GM12801 (cell line): ENCODE data around the gene CD79A.

Experiments
- TF ChIP-seq, protein P1 (sequence below): IDR thresholded peaks from one replicate; pipeline ENCODE4 v1.5.1; 2011; ENCODE audit warnings: control low read depth; ENCODE audit not compliant: insufficient read length; ENCODE audit errors: extremely low read depth

CD79A gene

DNA sequence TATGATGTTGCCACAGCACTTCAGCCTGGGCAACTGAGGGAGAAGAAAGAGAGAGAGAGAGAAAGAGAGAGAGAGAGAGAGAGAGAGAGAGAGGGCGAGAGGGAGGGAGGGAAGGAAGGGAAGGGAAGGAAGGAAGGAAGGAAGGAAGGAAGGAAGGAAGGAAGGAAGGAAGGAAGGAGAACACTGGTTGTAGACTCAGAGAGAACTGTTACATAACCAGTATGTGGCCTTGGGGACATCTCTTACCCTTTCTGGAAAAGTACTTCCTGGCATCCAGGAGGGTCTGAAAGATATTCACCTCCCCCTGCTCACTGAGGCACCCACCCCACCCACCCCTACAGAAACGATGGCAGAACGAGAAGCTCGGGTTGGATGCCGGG, 3.2 kb downstream of the CD79A start:
- TF ChIP-seq, protein P1, sequence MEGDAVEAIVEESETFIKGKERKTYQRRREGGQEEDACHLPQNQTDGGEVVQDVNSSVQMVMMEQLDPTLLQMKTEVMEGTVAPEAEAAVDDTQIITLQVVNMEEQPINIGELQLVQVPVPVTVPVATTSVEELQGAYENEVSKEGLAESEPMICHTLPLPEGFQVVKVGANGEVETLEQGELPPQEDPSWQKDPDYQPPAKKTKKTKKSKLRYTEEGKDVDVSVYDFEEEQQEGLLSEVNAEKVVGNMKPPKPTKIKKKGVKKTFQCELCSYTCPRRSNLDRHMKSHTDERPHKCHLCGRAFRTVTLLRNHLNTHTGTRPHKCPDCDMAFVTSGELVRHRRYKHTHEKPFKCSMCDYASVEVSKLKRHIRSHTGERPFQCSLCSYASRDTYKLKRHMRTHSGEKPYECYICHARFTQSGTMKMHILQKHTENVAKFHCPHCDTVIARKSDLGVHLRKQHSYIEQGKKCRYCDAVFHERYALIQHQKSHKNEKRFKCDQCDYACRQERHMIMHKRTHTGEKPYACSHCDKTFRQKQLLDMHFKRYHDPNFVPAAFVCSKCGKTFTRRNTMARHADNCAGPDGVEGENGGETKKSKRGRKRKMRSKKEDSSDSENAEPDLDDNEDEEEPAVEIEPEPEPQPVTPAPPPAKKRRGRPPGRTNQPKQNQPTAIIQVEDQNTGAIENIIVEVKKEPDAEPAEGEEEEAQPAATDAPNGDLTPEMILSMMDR, result no peak

DNA sequence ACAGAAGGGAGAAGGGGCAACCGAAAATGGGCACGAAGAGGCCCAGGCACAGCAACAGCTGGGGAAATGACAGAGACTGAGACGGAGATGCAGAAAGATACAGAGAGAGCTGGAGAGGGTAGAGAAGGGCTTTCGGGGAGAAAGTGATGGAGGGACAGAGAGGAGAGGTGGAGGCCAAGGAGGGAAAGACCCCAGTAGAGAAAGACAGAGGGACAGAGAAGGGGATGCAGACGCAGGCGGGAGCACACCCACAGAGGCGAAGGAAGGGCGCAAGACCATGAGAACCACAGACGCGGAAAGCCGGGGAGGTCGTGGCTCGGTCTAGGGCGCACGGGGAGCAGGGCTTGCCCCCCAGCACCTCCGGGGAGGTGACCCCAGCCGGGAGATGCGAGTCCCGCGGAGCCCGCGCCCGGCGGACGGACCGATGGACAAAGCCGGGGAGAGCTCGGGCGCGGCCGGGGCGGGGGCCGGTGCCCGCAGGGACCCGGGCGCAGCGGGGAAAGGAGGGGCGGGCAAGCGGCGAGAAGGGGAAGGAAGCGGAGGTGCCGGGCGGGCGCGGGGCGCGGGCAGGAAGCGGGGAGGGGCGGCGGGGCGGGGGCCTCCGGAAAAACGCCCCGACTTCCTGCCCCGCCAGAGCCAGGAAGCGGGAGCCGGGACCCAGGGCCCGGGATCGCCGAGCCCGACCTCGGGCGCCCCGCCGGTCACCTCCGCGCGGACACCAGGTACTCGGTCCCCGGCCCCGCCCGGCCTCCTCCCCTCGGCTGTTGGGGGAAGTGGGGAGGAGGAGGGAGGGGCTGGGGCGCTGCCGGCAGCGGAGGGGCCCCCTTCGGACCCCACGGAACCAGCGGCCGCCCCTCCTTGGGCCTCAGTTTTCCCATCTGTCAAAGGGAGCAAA, 5.7 kb downstream of the CD79A start, which contains the start of gene ARHGEF1:
Gene ARHGEF1, plus strand, starts transcription at position 617 of the 895 bp plus-strand sequence. CDS start 4,899 bp downstream, outside the sequence.
- TF ChIP-seq, protein P1, result no peak

DNA sequence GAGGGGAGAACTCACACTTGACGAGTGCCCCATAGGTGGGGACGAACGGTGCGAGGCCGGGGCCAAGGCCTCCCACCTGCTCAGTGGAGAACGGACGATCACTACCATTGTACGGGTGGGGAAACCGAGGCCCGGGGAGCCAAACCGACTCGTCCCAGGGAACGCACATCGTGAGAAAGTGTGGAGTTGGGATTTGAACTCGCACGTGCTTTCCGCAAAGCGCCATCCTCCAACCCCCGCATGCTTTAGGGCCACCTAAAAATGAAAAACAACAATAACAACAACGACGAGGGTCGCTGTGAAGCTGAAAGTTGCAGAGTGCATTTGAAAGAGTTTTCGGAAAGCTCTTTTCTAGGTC, 6.4 kb downstream of the CD79A start:
- TF ChIP-seq, protein P1, result no peak

DNA sequence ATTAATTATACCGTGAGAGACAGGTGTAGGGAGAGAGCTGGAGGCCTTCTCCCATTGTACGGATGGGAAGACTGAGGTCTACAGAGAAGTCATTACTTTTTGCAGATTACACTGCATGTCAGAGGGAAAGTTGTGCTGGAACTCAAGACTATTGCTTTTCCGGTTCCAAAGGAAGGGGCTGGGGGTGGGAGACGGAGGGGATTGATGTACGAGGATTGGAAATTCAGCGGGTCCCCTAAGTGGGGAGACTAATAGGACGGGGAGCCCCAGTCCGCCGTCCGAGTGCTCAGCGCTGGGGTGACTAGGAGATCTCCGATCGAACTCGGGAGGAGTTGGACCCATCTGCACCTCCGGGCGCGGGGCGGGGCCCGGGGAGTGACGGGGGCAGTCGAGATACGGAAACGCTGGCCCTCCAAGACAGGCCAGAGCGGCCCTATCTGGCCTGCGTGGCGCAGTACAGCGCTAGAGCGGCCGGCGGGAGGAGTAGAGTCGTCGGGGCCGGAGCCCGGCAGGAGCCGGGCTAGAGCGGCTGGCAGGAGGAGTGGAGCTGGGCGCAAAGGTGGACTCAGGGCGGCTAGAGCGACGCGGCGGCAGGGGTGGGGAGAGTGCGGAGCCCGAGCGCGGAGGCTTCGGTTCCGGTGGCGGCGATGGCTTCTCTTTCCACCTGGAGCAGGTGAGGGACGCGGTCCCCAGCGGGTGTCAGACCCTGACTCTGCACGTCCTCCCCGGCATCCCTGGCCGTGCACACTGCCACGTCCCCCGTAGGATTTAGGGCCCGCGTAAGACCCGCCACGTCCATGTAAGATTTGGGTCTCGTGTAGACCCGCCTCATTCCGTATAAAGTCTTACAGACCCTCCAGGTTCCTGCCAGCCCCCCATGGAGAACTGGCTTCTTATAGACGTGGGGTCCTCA, 7.0 kb downstream of the CD79A start:
- TF ChIP-seq, protein P1, result no peak

DNA sequence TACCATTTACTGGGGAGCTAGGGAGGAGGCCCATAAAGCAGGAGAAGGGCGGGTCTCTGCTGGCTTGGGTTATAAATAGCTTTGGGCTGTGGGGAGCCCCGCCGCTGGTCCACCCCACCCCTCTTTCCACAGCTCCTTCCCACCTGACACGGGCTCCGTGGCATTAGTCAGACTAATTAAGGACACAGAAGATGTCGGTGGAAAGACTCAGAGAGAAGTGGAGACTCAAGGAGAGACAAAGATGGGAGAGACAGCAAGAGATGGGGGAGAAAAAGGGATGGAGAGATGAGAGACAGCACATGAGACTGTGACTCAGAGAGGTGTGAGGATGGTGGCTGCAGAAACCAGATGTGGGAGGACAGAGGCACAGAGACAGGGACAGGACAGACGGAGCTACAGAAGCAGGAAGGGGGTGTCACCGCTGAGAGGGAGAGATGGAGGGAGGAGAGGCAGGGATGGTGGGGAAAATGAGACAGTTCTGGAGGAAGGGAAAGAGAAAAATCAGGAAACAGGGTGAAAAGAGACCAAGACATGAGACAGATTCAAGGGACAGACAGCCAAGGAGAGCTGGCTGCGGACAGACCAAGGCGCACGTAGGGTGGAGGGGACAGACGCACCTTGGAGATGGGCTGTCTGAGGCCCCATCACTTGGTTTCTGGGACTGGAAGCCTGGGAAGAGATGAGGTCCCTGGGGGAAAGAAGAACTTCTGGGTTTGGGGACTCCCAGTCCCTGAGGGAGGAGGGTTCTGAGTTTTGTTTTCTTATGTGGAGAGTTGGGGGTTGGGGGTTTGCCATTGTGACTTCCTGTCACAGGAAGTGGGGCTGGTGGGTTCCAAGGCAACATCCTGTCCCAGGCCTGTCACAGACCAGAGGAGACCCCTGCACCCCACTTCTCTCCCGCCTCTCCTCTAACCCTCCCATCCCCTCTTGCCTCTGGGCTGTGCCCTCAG, 10.0 kb downstream of the CD79A start:
- TF ChIP-seq, protein P1, result no peak

DNA sequence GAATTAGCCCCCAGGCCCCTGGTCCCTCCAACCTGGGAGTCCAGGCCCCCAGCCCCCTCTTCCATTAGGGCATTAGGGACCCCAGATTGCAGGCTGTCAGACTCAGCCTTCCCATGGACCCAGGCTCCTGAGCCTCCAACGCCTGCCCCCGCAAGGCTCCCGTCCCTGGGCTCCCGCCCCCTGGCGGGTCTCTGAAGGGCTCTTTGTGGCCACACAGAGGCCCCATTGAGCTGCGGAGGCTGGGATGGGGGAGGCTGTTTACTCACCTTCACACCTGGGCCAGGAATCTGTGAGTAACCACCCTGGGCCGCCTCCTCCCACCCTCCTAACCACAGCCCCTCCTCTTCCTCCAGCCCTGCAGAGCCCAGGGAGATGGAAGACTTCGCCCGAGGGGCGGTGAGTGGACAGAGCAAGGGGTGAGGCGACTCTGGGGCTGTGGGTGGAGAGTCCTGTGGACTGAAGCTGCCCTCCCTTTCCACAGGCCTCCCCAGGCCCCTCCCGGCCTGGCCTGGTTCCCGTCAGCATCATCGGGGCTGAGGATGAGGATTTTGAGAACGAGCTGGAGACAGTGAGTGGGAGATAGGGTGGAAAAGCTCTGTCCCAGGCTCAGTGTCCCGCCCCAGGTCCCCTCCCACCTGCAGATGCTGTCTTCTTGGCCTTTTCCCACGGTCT, 10.8 kb downstream of the CD79A start:
- TF ChIP-seq, protein P1, result no peak
